Measurements from ENCODE around the gene ARHGAP18.

Gene ARHGAP18

DNA sequence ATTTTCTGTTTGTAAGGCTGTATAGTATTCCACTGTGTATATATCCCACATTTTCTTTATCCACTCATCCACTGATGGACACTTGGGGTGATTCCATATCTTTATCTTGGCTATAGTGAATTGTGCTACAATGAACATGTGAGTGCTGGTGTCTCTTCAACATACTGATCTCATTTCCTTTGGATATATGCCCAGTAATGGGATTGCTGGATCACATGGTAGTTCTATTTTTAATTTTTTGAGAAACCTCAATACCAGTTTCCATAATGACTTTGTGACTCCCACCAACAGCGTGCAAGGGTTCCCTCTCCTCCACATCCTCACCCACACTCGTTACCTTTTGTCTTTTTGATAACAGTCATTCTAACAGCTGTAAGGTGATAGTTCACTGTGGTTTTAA, 166.0 kb downstream of the ARHGAP18 start:
- no peak overlapping the region for H3K4me3 ChIP-seq (ENCODE audit: low read depth in 1 of 2, low read length in 1 of 2)
- no peaks in the 10 kb centered on the region for H3K36me3 ChIP-seq
- no peaks in the 10 kb centered on the region for H3K4me1 ChIP-seq (ENCODE audit: control insufficient read depth in 1 of 2, insufficient read depth in 1 of 2, low read depth in 1 of 2, low read length in 1 of 2)
- H3K27ac ChIP-seq, result no peak overlapping the region
- no peaks in the 10 kb centered on the region for H3K27me3 ChIP-seq
- TF ChIP-seq CTCF (IDR thresholded peaks at IDR 0.05), result no peak
- no peaks in the 10 kb centered on the region for H3K9me3 ChIP-seq

DNA sequence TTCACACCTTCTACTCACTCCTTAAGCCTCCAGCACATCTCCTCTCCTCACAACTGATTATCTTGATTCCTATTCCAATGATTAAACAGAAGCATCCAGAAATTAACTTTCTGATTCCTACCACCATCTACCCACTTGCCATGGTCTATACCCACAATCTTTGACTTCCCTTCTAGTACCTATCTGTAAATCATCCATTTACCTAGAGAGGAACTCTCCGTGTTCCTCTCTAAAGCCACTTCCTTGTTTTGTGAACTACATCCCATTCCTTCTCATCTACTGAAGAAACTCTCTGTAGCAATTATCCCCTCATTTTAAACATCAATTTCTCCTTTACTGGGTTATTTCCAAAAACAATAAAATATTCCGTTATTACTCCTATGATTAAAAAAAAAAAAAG, 167.3 kb downstream of the ARHGAP18 start:
- no peak for TF ChIP-seq CTCF (IDR thresholded peaks at IDR 0.05)
- no peak overlapping the region for H3K4me3 ChIP-seq (ENCODE audit: low read depth in 1 of 2, low read length in 1 of 2)
- H3K9me3 ChIP-seq, result no peaks in the 10 kb centered on the region
- no peaks in the 10 kb centered on the region for H3K4me1 ChIP-seq (ENCODE audit: control insufficient read depth in 1 of 2, insufficient read depth in 1 of 2, low read depth in 1 of 2, low read length in 1 of 2)
- peaks cover 4% of the 10 kb centered on the region for H3K27me3 ChIP-seq
- H3K36me3 ChIP-seq, result no peaks in the 10 kb centered on the region
- H3K27ac ChIP-seq, result no peak overlapping the region

DNA sequence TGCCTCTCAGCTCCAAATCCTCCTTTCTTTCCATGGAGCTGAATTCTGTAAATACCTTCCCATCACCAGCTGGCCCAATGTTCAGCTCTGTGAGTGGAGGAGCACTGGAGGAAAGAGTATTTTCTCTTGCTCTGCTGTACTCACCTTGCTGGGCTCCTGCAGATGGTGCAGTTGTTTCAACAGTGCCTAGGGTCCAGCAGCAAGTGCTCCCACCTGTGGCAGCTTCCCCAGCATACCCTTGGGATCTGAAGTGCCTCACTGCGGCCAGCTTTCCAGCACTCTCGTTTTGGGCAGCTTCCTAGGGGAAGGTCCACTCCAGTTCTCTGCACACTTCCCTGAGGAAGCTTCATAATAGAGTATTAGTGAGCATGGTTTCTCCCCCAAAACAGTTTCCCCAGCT, 170.9 kb downstream of the ARHGAP18 start:
- no peak overlapping the region for H3K27ac ChIP-seq
- no peak overlapping the region for H3K4me3 ChIP-seq (ENCODE audit: low read depth in 1 of 2, low read length in 1 of 2)
- no peaks in the 10 kb centered on the region for H3K36me3 ChIP-seq
- no peaks in the 10 kb centered on the region for H3K4me1 ChIP-seq (ENCODE audit: control insufficient read depth in 1 of 2, insufficient read depth in 1 of 2, low read depth in 1 of 2, low read length in 1 of 2)
- H3K9me3 ChIP-seq, result no peaks in the 10 kb centered on the region
- H3K27me3 ChIP-seq, result peaks cover 6% of the 10 kb centered on the region
- TF ChIP-seq CTCF (IDR thresholded peaks at IDR 0.05), result no peak

- Histone ChIP-seq H3K36me3 (no peaks in the 10 kb centered on the region), H3K27ac (no peak overlapping the region), H3K27me3 (peaks cover 6% of the 10 kb centered on the region), H3K4me3 (ENCODE audit: low read depth in 1 of 2, low read length in 1 of 2) (no peak overlapping the region), H3K9me3 (no peaks in the 10 kb centered on the region), H3K4me1 (ENCODE audit: control insufficient read depth in 1 of 2, insufficient read depth in 1 of 2, low read depth in 1 of 2, low read length in 1 of 2) (no peaks in the 10 kb centered on the region)
- no peak for TF ChIP-seq CTCF (IDR thresholded peaks at IDR 0.05)
These were observed 173.7 kb downstream of the ARHGAP18 start for GRCh38 chr6:129536271-129536670.

GRCh38 chr6:129534926-129535325, 175.1 kb downstream of the ARHGAP18 start:
- H3K36me3 ChIP-seq, result no peaks in the 10 kb centered on the region
- no peak overlapping the region for H3K27ac ChIP-seq
- H3K4me1 ChIP-seq (ENCODE audit: control insufficient read depth in 1 of 2, insufficient read depth in 1 of 2, low read depth in 1 of 2, low read length in 1 of 2), result no peaks in the 10 kb centered on the region
- no peaks in the 10 kb centered on the region for H3K9me3 ChIP-seq
- no peak overlapping the region for H3K4me3 ChIP-seq (ENCODE audit: low read depth in 1 of 2, low read length in 1 of 2)
- no peak for TF ChIP-seq CTCF (IDR thresholded peaks at IDR 0.05)
- peaks cover 6% of the 10 kb centered on the region for H3K27me3 ChIP-seq
